Choroid plexus epithelial cell (primary cell): ENCODE data around the gene MAN2A1.
A peak's percentile ranks its signal among the peaks of the same experiment; 100 is the strongest.
"Not testable (repeated sequence)": the region's sequence is repeated elsewhere in the genome, so short reads cannot be mapped to it uniquely, and the experiment has no call there.

Source experiments
- DNase-seq: peaks from one replicate; pipeline ENCODE4 v3.0.0-alpha.2; 2010; ENCODE audit warnings: low read depth
- H3K4me3 ChIP-seq: 2 replicates; pipeline ENCODE4 v1.5.1; 2011; ENCODE audit warnings: low read depth, mild to moderate bottlenecking, control low read depth, low read length, moderate library complexity
- CTCF ChIP-seq: conservative IDR thresholded peaks from 2 replicates; pipeline ENCODE4 v1.5.1; 2011; ENCODE audit warnings: low read depth, mild to moderate bottlenecking, control low read depth, inconsistent platforms, low read length, moderate library complexity

The MAN2A1 gene

GRCh38 chr5:109823597-109823996 is 133.9 kb downstream of the MAN2A1 start:
- no peak overlapping the region for H3K4me3 ChIP-seq
- DNase-seq, result peak; percentile 79
- TF ChIP-seq CTCF, result no peak

- no peak for TF ChIP-seq CTCF
- DNase-seq, result peak; percentile 54
- no peak overlapping the region for H3K4me3 ChIP-seq
These were observed 135.7 kb downstream of the MAN2A1 start for GRCh38 chr5:109825450-109825849.

GRCh38 chr5:109826426-109826825 is 136.7 kb downstream of the MAN2A1 start:
- no peak overlapping the region for H3K4me3 ChIP-seq
- DNase-seq, result peak; percentile 30
- no peak for TF ChIP-seq CTCF

GRCh38 chr5:109829331-109829730 is 139.6 kb downstream of the MAN2A1 start:
- TF ChIP-seq CTCF, result no peak
- peak; percentile 22 for DNase-seq
- H3K4me3 ChIP-seq, result no peak overlapping the region

GRCh38 chr5:109830955-109831502 is 141.3 kb downstream of the MAN2A1 start:
- no peak for DNase-seq
- TF ChIP-seq CTCF, result no peak
- H3K4me3 ChIP-seq, result no peak overlapping the region

- not testable (repeated sequence) for H3K4me3 ChIP-seq, DNase-seq
These were observed 142.8 kb downstream of the MAN2A1 start for GRCh38 chr5:109832207-109833188.

- no peak overlapping the region for H3K4me3 ChIP-seq
- TF ChIP-seq CTCF, result no peak
- DNase-seq, result no peak
These were observed 144.2 kb downstream of the MAN2A1 start for GRCh38 chr5:109833946-109834345.
